Hepatocyte (in vitro differentiated cells): Measurements from ENCODE around the gene STX1A. TPM values are rescaled to one million over a fixed set of nuclear protein-coding genes. Genes with fewer than 3 reads are reported as not detected.

Source experiments
- DNase-seq: peaks from one replicate; pipeline ENCODE4 v3.0.0-alpha.2; 2016; ENCODE audit warnings: low spot score
- H2AFZ ChIP-seq: fragments of 200-600 bp; sonication (generic); 2 replicates; pipeline ENCODE4 v1.6.0; 2016; ENCODE audit warnings: antibody characterized with exemption, mild to moderate bottlenecking
- H3K27ac ChIP-seq: fragments of 200-600 bp; sonication (generic); 2 replicates; pipeline ENCODE4 v1.5.1; 2016; ENCODE audit warnings: mild to moderate bottlenecking
- H3K27me3 ChIP-seq: fragments of 200-600 bp; sonication (generic); 2 replicates; pipeline ENCODE4 v1.6.1; 2016
- H3K36me3 ChIP-seq: fragments of 200-600 bp; sonication (generic); replicated peaks from 2 replicates; pipeline ENCODE4 v1.5.1; 2016; ENCODE audit warnings: low read depth; ENCODE audit not compliant: insufficient read depth
- H3K4me1 ChIP-seq: fragments of 200-600 bp; sonication (generic); 2 replicates; pipeline ENCODE4 v1.5.1; 2016; ENCODE audit warnings: mild to moderate bottlenecking, moderate library complexity; ENCODE audit not compliant: insufficient read depth
- H3K4me2 ChIP-seq: fragments of 200-600 bp; sonication (generic); 2 replicates; pipeline ENCODE4 v1.6.0; 2016
- H3K4me3 ChIP-seq: fragments of 200-600 bp; sonication (generic); 2 replicates; pipeline ENCODE4 v1.5.1; 2016; ENCODE audit warnings: mild to moderate bottlenecking
- H3K79me2 ChIP-seq: fragments of 200-600 bp; sonication (generic); 2 replicates; pipeline ENCODE4 v1.6.0; 2017; ENCODE audit warnings: mild to moderate bottlenecking
- H3K9me2 ChIP-seq: fragments of 200-600 bp; sonication (generic); replicated peaks from 2 replicates; pipeline ENCODE4 v1.6.0; 2017; ENCODE audit warnings: mild to moderate bottlenecking; ENCODE audit not compliant: insufficient read depth
- H3K9me3 ChIP-seq: fragments of 200-600 bp; sonication (generic); 2 replicates; pipeline ENCODE4 v1.5.1; 2016; ENCODE audit warnings: low read depth, mild to moderate bottlenecking
- H4K20me1 ChIP-seq: fragments of 200-600 bp; sonication (generic); 2 replicates; pipeline ENCODE4 v1.6.0; 2016; ENCODE audit warnings: mild to moderate bottlenecking; ENCODE audit not compliant: insufficient read depth, poor library complexity, severe bottlenecking
- CTCF ChIP-seq: fragments of 200-600 bp; sonication (generic); IDR thresholded peaks from 2 replicates; pipeline ENCODE4 v1.5.1; 2016; ENCODE audit warnings: antibody characterized with exemption, mild to moderate bottlenecking; ENCODE audit not compliant: poor library complexity
- EZH2 ChIP-seq: fragments of 200-600 bp; sonication (generic); IDR thresholded peaks from 2 replicates; pipeline ENCODE4 v1.6.1; 2016; ENCODE audit warnings: antibody characterized with exemption, mild to moderate bottlenecking, borderline replicate concordance
- EZH2phosphoT487 ChIP-seq: fragments of 200-600 bp; sonication (generic); IDR thresholded peaks from one replicate; pipeline ENCODE4 v1.6.1; 2018; ENCODE audit warnings: antibody characterized with exemption, mild to moderate bottlenecking, low read depth, moderate library complexity; ENCODE audit not compliant: unreplicated experiment, severe bottlenecking
- WGBS: methylation state at CpG from one replicate; pipeline ENCODE4 v1.1.6; 2016; ENCODE audit warnings: low lambda C conversion rate; ENCODE audit errors: missing lambda C conversion rate; 5-methylcytosine and 5-hydroxymethylcytosine counted together
- polyA plus RNA-seq: library from polyadenylated mRNA; unstranded; fragments of >200 nt; fragmentation: Nextera tagmentation; extraction: Ambion mirVana; gene quantifications from 2 replicates; pipeline ENCODE4 v1.2.1, GENCODE V29; 2016
- total RNA-seq: library from RNA; depleted of rRNA; stranded (reverse); fragments of >200 nt; gene quantifications from 2 replicates; pipeline ENCODE4 v1.2.3, GENCODE V29; 2014

Gene STX1A
- total and polyA plus RNA-seq, 2 experiments from 2014 or later: 22.8 to 27.1 TPM

- H3K9me2 ChIP-seq: no peaks in the 10 kb centered on the region
- peaks cover 3% of the 10 kb centered on the region for H3K79me2 ChIP-seq
- no peak for DNase-seq
- no peaks in the 10 kb centered on the region for H4K20me1 ChIP-seq
- H3K27me3 ChIP-seq: no peaks in the 10 kb centered on the region
- H2AFZ ChIP-seq: no peak overlapping the region
- no peak overlapping the region for H3K4me3 ChIP-seq
- TF ChIP-seq EZH2: no peak
- TF ChIP-seq EZH2phosphoT487: no peak
- no peak for TF ChIP-seq CTCF
- H3K27ac ChIP-seq: no peak overlapping the region
- H3K4me2 ChIP-seq: no peak overlapping the region
- H3K36me3 ChIP-seq: no peaks in the 10 kb centered on the region
- H3K4me1 ChIP-seq: no peaks in the 10 kb centered on the region
- WGBS: 92% methylated on average over 1 of the region's 1 CpG
- H3K9me3 ChIP-seq: no peaks in the 10 kb centered on the region
These were observed 44.9 kb downstream of the STX1A start for GRCh38 chr7:73674468-73675124.

GRCh38 chr7:73671857-73672445 is 47.5 kb downstream of the STX1A start:
- no peak overlapping the region for H3K4me2 ChIP-seq
- H3K27me3 ChIP-seq: no peaks in the 10 kb centered on the region
- peaks cover 8% of the 10 kb centered on the region for H3K4me1 ChIP-seq
- TF ChIP-seq EZH2phosphoT487: no peak
- TF ChIP-seq CTCF: no peak
- TF ChIP-seq EZH2: no peak
- no peaks in the 10 kb centered on the region for H4K20me1 ChIP-seq
- H3K36me3 ChIP-seq: no peaks in the 10 kb centered on the region
- H2AFZ ChIP-seq: no peak overlapping the region
- peaks cover 8% of the 10 kb centered on the region for H3K79me2 ChIP-seq
- no peak for DNase-seq
- no peaks in the 10 kb centered on the region for H3K9me2 ChIP-seq
- H3K27ac ChIP-seq: no peak overlapping the region
- no peak overlapping the region for H3K4me3 ChIP-seq
- 97% methylated on average over 15 of the region's 15 CpGs for WGBS
- H3K9me3 ChIP-seq: no peaks in the 10 kb centered on the region

GRCh38 chr7:73671322-73671661 is 48.2 kb downstream of the STX1A start:
- Histone ChIP-seq H3K36me3 (no peaks in the 10 kb centered on the region), H3K27ac (no peak overlapping the region), H4K20me1 (no peaks in the 10 kb centered on the region), H3K79me2 (peaks cover 8% of the 10 kb centered on the region), H3K27me3 (no peaks in the 10 kb centered on the region), H3K4me2 (no peak overlapping the region), H2AFZ (no peak overlapping the region), H3K4me1 (peaks cover 8% of the 10 kb centered on the region), H3K9me2 (no peaks in the 10 kb centered on the region), H3K4me3 (no peak overlapping the region), H3K9me3 (no peaks in the 10 kb centered on the region)
- TF ChIP-seq EZH2 (no peak), EZH2phosphoT487 (no peak), CTCF (no peak)
- DNase-seq: no peak
- 59% methylated on average over 4 of the region's 12 CpGs for WGBS
